Measurements from ENCODE around the gene BNC2.

Gene BNC2

GRCh38 chr9:16755467-16756160 lies 114.9 kb downstream of the BNC2 start:
- Histone ChIP-seq H3K79me2 (ENCODE audit: insufficient read depth, low read length) (no peaks in the 10 kb centered on the region), H3K4me2 (ENCODE audit: low read length) (no peak overlapping the region), H3K9me3 (ENCODE audit: low read length) (no peaks in the 10 kb centered on the region), H3K4me3 (ENCODE audit: low read depth, low read length, poor library complexity, severe bottlenecking) (no peak overlapping the region), H2AFZ (ENCODE audit: low read length) (no peak overlapping the region), H3K9ac (ENCODE audit: low read length) (no peak overlapping the region), H3K4me1 (ENCODE audit: insufficient read depth, low read length, severe bottlenecking) (no peaks in the 10 kb centered on the region), H4K20me1 (ENCODE audit: insufficient read depth, low read length) (no peaks in the 10 kb centered on the region), H3K27me3 (ENCODE audit: insufficient read depth, low read length) (no peaks in the 10 kb centered on the region), H3F3A (ENCODE audit: insufficient read depth, low read length) (no peaks in the 10 kb centered on the region), H3K27ac (ENCODE audit: low read depth, low read length, poor library complexity, severe bottlenecking) (no peak overlapping the region), H3K9me2 (ENCODE audit: low read depth, low read length) (no peaks in the 10 kb centered on the region), H3K36me3 (ENCODE audit: insufficient read depth, low read length) (no peaks in the 10 kb centered on the region)
- no peak for TF ChIP-seq CTCF (IDR thresholded peaks at IDR 0.05; ENCODE audit: low read length)
- no peak for TF ChIP-seq EZH2 (IDR thresholded peaks at IDR 0.05; ENCODE audit: borderline replicate concordance, low read length)

- H3K27me3 ChIP-seq (ENCODE audit: insufficient read depth, low read length), result no peaks in the 10 kb centered on the region
- no peaks in the 10 kb centered on the region for H3K9me2 ChIP-seq (ENCODE audit: low read depth, low read length)
- H3K9ac ChIP-seq (ENCODE audit: low read length), result no peak overlapping the region
- H3K36me3 ChIP-seq (ENCODE audit: insufficient read depth, low read length), result no peaks in the 10 kb centered on the region
- H3K9me3 ChIP-seq (ENCODE audit: low read length), result no peaks in the 10 kb centered on the region
- no peak overlapping the region for H2AFZ ChIP-seq (ENCODE audit: low read length)
- no peaks in the 10 kb centered on the region for H3K4me1 ChIP-seq (ENCODE audit: insufficient read depth, low read length, severe bottlenecking)
- H3F3A ChIP-seq (ENCODE audit: insufficient read depth, low read length), result no peaks in the 10 kb centered on the region
- H4K20me1 ChIP-seq (ENCODE audit: insufficient read depth, low read length), result no peaks in the 10 kb centered on the region
- H3K27ac ChIP-seq (ENCODE audit: low read depth, low read length, poor library complexity, severe bottlenecking), result no peak overlapping the region
- H3K79me2 ChIP-seq (ENCODE audit: insufficient read depth, low read length), result no peaks in the 10 kb centered on the region
- no peak for TF ChIP-seq EZH2 (IDR thresholded peaks at IDR 0.05; ENCODE audit: borderline replicate concordance, low read length)
- TF ChIP-seq CTCF (IDR thresholded peaks at IDR 0.05; ENCODE audit: low read length), result no peak
- H3K4me3 ChIP-seq (ENCODE audit: low read depth, low read length, poor library complexity, severe bottlenecking), result no peak overlapping the region
- H3K4me2 ChIP-seq (ENCODE audit: low read length), result no peak overlapping the region
Measured at GRCh38 chr9:16754662-16755061, 115.8 kb downstream of the BNC2 start.

GRCh38 chr9:16753256-16753655 lies 117.2 kb downstream of the BNC2 start:
- H3K36me3 ChIP-seq (ENCODE audit: insufficient read depth, low read length), result no peaks in the 10 kb centered on the region
- no peak overlapping the region for H3K4me2 ChIP-seq (ENCODE audit: low read length)
- H3F3A ChIP-seq (ENCODE audit: insufficient read depth, low read length), result no peaks in the 10 kb centered on the region
- H3K4me3 ChIP-seq (ENCODE audit: low read depth, low read length, poor library complexity, severe bottlenecking), result no peak overlapping the region
- H3K9ac ChIP-seq (ENCODE audit: low read length), result no peak overlapping the region
- H3K4me1 ChIP-seq (ENCODE audit: insufficient read depth, low read length, severe bottlenecking), result no peaks in the 10 kb centered on the region
- H3K79me2 ChIP-seq (ENCODE audit: insufficient read depth, low read length), result no peaks in the 10 kb centered on the region
- H2AFZ ChIP-seq (ENCODE audit: low read length), result no peak overlapping the region
- H3K9me3 ChIP-seq (ENCODE audit: low read length), result no peaks in the 10 kb centered on the region
- H3K9me2 ChIP-seq (ENCODE audit: low read depth, low read length), result no peaks in the 10 kb centered on the region
- no peaks in the 10 kb centered on the region for H3K27me3 ChIP-seq (ENCODE audit: insufficient read depth, low read length)
- TF ChIP-seq EZH2 (IDR thresholded peaks at IDR 0.05; ENCODE audit: borderline replicate concordance, low read length), result no peak
- no peak for TF ChIP-seq CTCF (IDR thresholded peaks at IDR 0.05; ENCODE audit: low read length)
- H4K20me1 ChIP-seq (ENCODE audit: insufficient read depth, low read length), result no peaks in the 10 kb centered on the region
- no peak overlapping the region for H3K27ac ChIP-seq (ENCODE audit: low read depth, low read length, poor library complexity, severe bottlenecking)
